ENCODE measurements around the gene HS3ST3A1. TPM values are rescaled to one million over a fixed set of nuclear protein-coding genes. Genes with fewer than 3 reads are reported as not detected.

Gene HS3ST3A1
- total and polyA plus RNA-seq, 2 of the 8 experiments (the other 6 are each of a cell fraction or from before 2014, with no cell fraction given) = 5.4 to 5.7 TPM

GRCh38 chr17:13462673-13463124 lies 139.0 kb downstream of the HS3ST3A1 start (continued):
- no peak for TF ChIP-seq CHD7 (IDR thresholded peaks at IDR 0.05; ENCODE audit: insufficient replicate concordance, low read length)
